GM21423 (cell line): Measurements from ENCODE around the gene BCL11B.
"Not testable (repeated sequence)": the region's sequence is repeated elsewhere in the genome, so short reads cannot be mapped to it uniquely, and the experiment has no call there.

Experiments
- ATAC-seq: cut with Tn5 transposase; IDR thresholded peaks from one replicate; pipeline ENCODE4 v1.9.1; 2021; ENCODE audit warnings: mild to moderate bottlenecking, moderate library complexity; ENCODE audit not compliant: unreplicated experiment

The BCL11B gene

DNA sequence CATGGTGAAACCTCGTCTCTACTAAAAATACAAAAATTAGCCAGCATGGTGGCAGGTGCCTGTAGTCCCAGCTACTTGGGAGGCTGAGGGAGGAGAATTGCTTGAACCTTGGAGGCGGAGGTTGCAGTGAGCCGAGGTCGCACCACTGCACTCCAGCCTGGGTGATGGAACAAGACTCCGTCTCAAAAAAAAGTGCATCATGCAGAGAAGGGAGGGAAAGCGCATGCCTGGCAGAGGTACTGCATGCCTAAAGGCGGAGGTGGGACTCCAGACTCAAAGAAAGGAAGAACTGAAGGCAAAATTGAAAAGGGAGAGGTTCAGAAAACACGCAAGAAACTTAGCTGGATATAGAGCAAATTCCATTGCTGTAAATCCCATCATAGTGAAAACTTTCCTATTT, 85.7 kb downstream of the BCL11B start:
- ATAC-seq, result not testable (repeated sequence)

DNA sequence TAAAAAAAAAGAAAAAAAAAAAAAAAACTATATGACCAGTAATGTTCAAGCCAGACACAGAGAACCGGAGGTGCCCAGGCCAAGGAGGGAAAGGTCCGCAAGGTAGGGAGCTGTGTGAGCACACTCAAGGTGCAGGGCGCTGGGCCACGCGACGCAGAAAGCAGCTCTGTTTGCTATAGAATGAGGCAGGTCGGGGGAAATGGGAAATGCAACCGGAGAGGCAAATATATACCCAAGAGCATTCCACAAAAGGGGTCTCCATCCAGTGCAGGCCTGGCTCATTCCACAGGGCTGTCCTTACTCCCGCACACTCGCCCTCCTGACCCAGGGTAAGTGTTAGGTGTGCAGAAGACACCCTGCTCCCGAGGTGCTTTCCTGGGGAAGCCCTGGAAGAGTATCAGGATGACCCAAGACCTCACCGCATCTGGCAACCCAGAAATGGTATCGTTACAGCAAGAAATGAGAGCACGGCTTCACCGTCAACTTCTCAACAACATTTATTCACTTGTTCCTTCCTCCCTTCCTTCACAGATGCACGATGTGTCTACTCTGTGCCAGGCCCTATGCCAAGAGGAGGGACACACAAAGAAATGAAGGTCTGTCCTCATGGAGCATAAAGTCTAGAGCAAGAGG, 86.4 kb downstream of the BCL11B start:
- no peak for ATAC-seq

DNA sequence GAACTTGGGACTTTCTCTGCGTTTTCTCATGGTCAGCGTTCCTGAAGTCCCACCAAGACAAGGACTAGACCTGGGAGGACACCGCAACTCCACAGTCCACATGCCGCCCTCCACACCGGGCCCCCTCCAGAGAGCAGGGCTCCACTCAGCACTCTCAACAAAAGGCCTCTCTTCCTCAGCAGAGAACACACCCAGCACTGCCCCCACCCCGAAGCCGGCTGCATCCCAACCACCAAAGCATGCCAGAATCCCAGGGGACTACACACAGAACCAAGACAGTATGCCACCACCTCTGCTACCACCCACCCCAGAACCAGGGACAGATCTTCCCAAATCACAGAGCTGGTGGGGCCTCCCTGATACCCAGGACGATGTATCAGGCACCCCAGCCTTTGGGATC, 88.3 kb downstream of the BCL11B start:
- no peak for ATAC-seq

DNA sequence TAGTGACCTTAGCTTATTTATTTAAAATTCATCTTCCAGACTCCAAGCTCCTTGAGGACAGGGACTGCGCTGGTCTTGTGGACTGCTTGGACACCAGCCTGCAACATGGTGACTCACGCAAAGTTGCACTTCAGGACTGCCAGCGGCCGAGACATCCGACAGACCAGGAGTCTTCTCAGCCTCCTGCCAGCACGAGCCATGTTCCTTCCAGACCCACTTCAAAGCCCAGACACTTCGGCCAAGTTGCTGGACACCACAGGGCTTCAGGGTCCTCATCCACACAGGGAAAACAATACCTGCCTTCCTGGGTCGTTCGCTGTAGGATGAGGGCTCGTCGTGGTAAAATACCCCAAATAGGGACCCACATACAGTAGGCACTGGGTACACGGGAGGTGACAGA, 88.7 kb downstream of the BCL11B start:
- ATAC-seq, result no peak

DNA sequence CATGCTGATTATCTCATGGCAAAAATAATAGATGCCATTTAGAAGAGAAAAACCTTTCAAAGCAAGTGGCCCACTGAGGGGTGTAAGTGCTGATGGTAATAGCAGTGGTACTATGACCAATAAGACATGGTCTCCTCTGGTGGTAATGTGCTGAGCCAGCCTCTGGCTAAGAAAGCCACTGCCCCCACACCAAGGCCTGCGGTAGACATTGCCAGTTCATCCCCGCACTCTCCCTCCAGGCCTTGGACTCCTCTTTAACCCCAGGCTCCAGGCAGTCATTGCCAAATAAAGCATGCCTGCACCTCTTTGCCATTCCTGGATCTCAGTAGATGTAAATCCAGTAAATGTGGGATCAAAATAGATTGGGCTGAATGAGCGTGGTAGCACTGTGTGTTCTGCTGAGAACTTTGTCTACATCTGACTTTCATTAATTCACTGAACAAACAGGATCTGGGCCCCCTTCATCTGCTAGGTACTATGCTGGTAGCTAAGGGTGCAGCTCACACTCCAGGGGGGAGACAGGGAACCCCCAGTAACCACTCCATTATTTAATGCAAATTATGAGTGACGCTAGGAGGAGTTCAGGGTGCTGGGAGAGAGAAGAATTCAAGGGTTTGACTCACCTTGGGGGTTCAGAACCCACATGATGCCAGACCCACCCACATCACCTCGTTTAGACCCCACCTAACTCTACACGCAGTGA, 89.3 kb downstream of the BCL11B start:
- ATAC-seq, result no peak

DNA sequence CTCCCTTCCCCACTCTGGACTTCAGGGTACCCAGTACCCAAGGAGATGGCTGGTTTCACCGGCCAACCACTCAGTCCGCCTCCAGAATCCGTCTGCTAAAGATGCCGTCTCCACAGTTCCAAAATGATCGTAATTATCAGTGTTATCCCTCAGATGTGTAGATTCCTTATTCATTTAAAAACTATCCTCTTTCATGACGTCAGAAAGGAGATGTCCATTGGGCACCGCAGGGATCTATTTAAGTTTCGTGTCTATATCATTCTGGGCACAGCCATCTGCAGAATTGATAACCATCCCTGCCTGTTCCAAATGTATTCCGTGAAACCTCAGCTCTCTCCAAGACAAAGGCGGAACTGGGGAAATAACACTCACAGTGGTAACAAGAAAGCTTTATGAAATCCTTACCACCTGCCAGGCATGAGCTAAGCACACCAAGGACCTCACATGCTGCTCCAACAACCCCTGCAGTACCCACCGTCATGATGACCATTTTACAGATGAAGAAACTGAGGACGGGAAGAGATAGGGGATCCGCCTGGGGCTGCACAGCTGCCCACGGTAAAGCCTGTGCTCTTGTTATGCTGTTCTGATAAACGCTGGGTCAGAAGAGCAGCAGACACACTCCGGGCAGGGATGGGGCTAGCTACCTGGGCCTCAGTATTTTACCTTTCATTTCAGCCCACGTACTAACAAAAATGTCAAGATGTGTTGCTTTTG, 90.0 kb downstream of the BCL11B start:
- ATAC-seq, result no peak

DNA sequence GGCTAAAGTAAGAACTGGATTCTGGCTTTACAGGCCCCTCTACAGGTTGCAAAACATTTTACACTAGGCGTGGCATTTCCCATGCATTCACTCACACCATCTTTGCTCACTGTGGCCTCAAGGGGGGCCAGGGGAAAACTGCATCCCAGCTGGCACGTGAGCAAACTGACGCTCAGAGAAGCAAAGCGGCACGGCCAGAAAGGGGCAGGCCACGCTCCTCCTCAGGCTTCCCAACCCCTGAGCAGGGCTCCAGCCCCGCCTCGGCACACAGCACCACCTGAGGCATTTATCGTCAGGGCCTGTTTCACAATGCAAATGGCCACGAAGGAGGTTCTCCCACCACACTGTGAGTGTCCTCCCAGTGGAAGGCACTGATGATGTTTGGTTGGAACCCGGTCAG, 90.8 kb downstream of the BCL11B start:
- ATAC-seq, result no peak

DNA sequence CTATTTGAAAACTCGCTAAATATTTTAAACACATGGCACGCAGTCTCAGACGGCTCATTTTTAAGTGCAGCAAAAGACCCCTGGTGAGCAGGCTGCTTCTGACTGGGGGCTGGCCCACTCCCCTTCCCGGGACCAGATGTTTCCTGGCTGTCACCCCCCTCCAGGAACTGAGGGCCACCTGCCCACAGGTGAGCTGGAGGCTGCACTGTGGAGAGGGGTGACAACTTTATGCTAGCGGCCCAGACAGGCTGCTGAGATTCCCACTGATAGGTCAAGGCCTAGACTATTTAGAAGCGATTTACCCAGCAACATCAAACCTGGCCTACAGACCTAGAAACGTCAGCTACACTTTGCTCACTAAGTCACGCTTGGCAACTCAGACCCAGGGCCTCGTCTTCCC, 92.1 kb downstream of the BCL11B start:
- ATAC-seq, result no peak

DNA sequence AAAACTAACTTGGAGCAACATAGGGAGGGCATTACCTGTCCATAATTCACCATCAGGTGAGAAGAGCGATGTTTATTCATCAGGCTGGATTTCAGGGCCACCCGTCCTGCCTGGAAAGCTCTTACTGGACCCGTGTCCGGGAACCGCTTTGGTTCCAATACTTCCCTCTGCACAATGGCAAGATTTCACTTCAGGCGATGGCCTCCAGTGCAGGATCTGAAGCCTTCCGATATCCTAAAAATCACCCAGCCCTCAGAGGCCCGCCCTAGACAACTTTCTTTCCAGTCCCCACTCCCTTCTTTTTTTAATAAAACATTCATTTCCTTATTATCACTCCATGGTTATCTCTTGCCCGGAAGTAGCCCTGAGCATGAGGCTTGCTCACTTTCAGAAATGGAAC, 92.5 kb downstream of the BCL11B start:
- no peak for ATAC-seq

DNA sequence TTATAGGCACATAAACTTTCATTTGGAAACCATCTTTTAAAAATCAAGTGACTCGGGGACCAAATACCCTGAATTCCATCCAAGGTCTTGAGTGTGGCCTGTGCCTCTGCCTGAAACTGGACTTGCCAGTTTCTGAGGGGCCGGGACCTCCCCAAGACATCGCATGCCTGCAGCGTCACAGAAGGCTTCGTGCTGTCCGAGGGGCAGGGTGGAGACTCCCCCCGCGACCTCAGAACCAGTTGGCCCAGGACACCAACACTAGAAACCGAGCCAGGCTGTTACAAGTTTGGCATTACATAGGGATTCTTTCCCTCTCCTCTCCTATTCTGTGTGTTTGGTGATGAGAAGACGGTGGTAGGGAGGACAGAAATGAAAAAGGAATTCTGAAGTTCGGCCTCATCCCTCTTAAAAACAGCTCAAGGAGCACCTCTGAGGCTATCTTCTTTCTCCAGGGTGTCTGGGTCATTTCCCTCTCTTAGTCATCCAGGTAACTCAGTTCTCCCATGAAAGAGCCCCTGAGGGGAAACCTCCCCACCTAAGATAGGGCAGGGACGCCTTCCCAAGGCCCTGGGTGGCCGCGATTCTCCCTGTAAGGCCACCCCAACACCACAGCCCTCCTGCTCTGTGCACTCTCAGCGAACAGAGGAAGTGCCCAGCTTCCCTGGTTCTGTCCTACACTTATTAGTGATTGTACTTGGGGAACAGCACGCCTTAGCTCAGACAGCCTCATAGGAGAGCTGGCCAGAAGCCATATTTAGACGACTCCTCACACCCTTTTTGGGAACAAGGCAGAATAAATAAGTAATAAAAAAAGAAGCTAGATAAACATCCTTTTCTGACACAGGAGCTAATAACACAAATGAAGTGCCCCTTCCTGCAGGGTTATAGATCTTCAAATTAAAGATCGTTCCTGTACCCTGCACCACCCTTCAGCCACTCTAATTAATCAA, 93.8 kb downstream of the BCL11B start:
- no peak for ATAC-seq

DNA sequence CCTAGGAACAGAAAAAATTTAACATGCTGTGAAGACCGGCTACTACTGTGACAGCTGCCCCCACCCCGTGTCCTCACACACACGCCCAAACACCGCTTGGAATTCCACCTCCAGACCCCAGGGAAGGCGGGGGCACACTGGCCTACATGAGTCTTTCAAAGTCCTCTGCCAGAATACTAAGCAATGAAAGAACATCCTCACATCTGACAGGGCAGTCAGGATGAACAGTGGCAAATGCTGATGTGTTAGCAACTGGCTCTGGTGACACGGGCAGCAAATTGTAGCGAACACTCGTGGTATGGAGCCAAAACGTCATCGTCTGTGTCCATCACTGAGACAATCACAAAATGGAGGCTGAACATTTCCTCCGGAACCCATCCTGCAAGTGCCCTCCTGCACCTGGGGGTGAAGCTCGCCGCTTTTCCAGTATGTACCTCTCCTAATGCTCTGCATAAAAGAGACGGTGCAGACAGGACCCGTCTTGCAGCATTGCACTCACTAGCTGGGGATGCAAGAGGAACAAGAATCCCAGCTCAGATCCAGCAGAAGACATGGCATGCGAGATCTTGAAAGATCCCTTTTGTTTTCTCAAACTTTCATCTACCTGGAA, 94.8 kb downstream of the BCL11B start:
- no peak for ATAC-seq

DNA sequence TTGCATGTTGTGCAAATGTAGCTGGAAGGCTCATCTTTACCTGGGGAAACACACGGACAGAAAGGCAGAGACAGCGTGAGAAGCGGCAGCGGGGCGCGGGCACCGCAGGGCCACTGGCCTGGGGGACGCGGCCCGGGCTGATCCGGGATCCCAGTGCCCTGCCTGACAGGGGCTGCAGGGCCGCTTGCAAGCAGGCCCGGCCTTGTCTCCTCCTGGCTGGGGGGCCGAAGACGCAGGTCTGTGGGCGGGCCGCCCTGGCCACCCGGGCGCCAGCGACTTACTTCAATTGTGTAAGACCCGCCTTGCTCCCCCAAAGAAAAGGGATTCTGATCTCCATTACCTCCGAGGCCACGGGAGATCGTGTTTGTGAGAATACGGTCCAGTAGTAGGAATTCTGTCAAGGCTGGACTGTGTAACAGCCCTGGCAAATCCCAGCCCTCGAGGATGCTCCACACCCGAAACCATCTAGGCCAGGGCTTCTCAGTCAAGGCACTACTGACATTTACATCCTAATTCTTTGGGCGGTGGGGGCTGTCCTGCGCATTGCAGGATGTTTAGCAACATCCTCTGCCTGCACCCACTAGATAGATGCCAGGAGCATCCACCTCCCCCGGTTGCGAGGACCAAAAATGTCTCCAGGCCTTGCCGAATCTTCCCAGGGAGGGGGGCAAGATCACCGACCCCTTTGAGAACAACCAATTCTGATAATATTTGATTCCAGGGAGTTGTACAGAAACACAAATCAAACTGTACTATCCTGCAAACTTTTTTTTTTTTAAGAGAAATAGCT, 95.6 kb downstream of the BCL11B start:
- ATAC-seq, result no peak

DNA sequence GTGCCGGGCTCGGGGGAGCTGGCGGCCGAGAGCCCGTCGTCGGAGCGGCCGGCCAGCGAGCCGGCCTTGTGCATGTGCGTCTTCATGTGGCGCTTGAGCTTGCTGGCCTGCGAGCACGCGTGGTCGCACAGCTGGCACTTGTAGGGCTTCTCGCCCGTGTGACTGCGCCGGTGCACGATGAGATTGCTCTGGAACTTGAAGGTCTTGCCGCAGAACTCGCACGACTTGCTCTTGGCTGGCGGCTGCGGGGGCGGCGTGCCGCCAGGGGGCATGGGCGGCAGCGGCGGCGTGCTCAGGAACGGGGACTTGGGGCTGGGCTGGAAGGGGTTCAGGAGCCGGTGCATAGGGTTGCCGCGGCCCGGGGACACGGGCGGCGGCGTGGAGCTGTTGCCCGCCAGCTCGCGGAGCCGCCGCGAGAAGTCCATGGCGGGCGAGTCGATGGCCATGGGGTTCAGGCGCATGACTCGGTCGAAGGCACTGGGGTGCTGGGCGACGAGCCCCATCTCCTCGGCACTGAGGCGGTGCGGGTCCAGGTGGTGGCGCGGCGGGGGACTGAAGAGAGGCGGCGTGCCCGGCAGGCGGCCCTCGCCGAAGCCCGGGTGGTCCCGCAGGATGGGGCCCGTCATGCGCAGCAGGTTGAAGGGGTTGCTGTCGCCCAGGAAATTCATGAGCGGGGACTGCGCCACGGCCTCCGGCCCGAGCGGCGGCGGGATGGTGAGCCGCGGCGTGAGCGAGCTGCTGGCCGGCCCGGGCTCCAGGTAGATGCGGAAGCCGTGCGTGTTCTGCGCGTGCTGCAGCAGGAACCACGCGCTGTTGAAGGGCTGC, 96.5 kb downstream of the BCL11B start:
- ATAC-seq, result no peak

DNA sequence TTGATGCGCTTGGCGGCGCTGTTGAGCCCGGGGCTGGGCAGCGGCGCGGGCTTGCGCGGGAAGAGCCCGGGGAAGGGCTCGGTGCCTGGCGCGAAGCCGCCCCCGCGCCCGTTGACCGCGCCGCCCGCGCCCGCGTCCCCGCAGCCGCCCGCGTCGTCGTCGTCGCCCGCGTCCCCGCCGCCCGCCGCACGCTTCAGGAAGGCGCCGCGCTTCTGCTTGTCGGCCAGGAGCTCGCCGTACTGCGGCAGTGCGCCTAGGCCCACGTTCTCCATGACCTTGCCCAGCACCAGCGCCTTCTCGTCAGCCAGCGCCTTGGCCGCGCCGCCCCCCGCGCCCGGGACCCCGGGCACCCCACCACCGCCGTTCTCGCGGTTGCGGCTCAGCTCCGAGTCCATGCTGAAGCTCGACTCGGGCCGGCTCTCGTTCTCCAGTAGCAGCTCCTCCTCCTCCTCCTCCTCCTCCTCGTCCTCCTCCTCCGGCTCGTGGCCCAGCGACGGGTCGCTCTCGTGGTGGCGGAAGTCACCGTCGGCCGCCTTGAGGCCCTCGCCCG, 97.2 kb downstream of the BCL11B start:
- ATAC-seq, result no peak

DNA sequence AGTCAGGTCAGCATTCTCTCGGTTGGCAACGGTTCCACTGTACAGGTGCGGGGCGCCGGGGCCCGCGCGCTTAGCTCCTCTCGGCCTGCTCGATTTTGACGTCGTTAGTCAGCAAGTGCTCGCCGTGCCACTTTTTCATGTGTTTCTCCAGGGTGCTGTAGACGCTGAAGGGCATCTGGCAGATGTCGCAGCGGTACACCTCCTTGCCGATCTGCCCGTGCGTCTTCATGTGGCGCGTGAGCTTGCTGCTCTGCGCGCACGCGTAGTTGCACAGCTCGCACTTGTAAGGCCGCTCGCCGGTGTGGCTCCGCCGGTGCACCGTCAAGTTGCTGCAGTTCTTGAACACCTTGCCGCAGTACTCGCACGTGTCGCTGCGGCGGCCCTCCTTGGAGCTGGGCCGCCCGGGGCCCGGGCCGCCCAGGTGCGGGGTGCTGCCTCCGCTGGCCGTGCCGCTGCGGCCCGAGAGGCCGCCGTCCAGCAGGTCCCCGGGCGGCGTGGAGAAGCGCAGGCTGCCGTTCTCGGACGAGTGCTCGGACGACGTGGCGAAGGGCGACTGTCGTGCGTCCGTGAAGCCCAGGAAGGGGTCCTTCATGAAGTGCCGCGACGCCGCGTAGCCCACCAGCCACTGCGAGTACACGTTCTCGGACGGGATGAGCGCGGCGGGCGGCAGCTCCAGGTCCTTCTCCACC, 97.8 kb downstream of the BCL11B start:
- no peak for ATAC-seq

DNA sequence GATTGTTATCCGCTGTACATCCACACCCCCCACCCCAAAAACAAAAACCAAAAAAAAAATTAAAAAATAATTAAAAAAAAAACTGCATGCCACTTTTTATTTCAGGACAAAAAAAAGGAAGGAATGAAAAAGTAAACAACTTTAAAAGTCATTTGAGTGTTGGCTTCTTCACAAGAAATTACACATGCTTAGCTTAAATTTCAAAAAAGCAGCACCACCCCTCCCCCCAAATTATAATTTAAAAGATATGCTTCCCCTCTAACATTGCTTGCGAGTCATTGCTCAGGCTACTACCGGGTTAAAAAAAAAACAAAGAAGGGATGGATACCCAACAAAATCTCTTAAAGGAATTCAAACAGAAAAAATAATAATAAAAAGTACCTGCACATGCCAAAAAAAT, 98.5 kb downstream of the BCL11B start:
- ATAC-seq, result no peak

DNA sequence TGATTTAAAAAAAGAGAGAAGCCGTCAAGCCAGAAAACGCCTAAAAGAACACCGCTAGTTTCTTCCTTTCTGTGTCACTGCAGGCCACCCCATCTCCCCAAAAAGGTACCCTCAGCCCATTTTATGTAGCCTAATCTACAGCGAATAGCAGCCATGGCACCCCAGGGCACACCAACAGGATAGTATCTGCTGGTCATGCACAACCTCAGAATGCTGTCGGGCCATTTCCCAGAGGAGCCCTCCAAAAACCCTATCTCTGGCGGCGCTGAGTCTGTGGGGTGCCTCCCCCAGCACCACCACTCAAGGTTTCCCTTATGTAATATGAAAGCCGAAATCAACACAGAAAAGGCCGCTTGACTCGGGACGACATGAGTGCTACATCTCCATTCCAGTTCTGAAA, 98.9 kb downstream of the BCL11B start:
- no peak for ATAC-seq

DNA sequence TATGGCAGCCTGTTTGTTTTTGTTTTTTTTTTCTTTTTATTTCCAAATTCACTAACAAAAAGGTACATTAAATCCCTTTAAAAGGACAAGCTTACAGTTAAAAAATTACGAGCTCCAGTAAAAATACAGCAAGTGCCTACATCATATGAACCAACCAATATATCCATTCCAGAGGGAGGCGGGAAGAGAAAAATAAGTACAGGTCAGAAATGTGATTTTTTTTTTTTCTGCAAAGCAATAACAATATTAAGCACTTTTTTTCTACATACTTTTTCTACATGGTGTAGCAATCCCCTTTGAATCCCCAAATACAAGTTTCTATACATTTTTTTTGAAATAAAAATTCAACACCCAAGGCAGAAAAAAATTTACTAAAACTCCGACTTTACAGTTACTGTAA, 100.6 kb downstream of the BCL11B start:
- no peak for ATAC-seq
